ENCODE measurements around the gene SLC22A12.

SLC22A12 gene

DNA sequence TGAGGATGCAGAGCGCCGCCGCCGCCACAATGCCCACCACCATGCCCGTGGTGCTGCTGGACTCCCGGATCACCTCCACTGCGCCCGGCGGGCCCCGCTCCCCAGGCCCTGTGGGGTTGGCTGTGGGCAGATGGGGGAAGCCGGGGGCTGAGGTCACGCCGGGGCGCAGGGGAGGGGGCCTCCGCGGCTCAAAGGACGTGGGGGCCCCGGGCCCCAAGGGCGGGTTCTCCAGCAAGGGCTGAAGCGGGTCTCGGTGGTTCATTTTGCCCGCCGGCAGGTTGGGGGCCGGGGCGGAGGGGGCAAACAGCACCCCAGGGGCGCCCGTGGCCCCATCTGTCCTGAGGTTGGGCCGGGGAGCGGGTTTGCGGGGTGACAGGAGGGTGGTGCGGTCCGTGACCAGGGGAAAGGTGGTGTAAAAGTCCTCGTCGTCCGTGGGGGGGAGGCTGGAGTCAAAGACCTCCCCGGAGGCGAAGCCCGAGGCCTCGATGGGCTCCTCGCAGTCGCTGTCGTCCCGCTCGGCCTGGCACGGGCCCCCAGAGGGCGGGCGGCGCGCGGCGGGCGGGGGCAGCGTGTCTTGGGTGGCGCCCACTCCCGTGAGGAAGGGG lies 16.5 kb downstream of the SLC22A12 start:
- DNase-seq (ENCODE audit: low read depth) = no peak
- TF ChIP-seq, protein P1, sequence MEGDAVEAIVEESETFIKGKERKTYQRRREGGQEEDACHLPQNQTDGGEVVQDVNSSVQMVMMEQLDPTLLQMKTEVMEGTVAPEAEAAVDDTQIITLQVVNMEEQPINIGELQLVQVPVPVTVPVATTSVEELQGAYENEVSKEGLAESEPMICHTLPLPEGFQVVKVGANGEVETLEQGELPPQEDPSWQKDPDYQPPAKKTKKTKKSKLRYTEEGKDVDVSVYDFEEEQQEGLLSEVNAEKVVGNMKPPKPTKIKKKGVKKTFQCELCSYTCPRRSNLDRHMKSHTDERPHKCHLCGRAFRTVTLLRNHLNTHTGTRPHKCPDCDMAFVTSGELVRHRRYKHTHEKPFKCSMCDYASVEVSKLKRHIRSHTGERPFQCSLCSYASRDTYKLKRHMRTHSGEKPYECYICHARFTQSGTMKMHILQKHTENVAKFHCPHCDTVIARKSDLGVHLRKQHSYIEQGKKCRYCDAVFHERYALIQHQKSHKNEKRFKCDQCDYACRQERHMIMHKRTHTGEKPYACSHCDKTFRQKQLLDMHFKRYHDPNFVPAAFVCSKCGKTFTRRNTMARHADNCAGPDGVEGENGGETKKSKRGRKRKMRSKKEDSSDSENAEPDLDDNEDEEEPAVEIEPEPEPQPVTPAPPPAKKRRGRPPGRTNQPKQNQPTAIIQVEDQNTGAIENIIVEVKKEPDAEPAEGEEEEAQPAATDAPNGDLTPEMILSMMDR (conservative IDR thresholded peaks at IDR 0.05; ENCODE audit: low read length) = no peak
- no peak overlapping the region for H3K4me3 ChIP-seq (ENCODE audit: low read length)

DNA sequence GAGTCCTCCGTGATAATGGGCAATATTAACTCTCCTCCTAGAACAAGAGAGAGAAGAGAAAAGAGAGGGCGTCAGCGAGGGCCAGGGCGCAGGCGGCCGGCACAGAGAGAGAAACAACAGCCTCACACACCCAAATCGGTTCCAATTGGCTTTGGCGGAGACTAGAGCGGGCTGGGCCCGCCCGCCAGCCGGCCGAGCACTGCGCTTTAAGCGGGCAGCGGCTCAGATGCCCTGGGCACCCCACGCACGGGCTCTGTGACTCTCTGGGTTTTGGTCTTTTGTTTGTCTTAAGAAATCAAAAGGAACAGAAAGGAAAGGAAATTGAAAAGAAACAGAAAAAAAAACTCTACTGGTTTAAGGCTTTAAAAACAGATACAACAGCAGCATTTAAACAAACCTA lies 17.0 kb downstream of the SLC22A12 start:
- peak; percentile 28 for DNase-seq (ENCODE audit: low read depth)
- TF ChIP-seq, protein P1 (conservative IDR thresholded peaks at IDR 0.05; ENCODE audit: low read length) = no peak
- peak overlapping the region; percentile 26 for H3K4me3 ChIP-seq (ENCODE audit: low read length)

DNA sequence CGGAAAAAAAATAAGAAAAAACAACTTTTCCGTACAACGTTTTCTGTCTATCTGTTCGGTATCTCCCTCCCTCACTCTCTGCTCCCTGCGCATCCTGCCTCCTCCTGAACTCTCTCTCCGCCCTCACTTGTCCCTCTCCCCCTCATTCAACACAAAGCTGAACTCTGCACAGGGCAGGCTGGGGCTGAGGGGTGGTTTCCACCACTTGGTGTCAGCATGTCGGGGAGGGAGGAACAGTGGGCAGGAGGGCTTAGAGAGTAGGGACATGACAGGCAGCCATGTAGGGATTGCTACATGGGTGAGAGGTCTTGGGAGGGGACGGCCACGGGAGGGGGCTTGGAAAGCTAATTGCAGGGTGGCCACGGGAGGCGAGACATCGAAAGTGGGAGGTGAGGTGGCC lies 17.6 kb downstream of the SLC22A12 start:
- TF ChIP-seq, protein P1 (conservative IDR thresholded peaks at IDR 0.05; ENCODE audit: low read length) = no peak
- no peak overlapping the region for H3K4me3 ChIP-seq (ENCODE audit: low read length)
- DNase-seq (ENCODE audit: low read depth) = no peak

DNA sequence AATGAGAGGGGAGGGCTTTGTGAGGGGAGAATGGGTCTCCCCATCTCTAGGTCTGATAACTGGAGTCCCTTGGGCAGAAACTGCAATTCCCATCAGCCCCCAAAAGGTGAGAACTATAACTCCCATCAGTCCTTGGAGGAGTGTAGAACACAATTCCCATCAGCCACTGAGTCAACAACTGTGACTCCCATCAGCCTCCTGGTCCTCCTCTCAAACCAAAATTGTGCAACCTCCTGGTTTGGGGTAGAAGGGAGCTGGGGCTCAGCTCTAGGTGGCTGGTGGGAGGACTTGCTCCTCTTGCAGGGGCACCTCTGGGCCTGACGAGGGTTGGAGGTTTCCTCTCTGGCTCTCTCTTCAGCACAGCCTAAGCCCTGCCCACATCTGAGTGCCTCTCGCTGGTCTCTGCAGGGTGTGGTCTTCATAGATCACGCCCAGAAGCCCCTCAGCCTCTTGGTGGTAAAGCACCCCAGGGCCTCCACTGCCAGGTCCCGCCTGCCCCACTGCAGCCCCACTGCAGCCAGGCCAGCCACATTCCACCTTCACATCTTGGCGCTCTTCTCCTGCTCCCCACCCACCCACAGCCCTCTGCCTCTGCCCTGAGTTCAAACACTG lies 18.5 kb downstream of the SLC22A12 start:
- TF ChIP-seq, protein P1 (conservative IDR thresholded peaks at IDR 0.05; ENCODE audit: low read length) = no peak
- no peak for DNase-seq (ENCODE audit: low read depth)
- no peak overlapping the region for H3K4me3 ChIP-seq (ENCODE audit: low read length)

DNA sequence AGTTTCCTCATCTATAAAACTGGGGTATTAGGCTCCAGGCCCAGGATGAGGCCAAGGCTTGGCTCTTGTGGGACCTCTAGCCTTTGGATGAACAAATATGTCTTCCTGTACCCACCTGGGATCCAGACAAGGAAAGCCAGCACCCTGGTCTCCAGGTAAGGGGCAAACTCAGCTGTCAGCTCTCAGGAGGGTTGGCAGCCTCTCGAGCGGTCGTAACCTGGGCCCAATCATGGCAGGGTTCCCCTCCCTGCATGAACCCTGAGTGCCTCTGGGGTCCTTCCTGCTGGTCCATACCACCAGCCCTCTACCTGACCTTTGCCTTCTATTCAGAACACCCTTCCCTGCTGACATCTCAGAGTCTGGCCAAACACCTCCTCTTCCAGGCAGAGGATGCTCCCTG lies 19.6 kb downstream of the SLC22A12 start:
- DNase-seq (ENCODE audit: low read depth) = no peak
- TF ChIP-seq, protein P1 (conservative IDR thresholded peaks at IDR 0.05; ENCODE audit: low read length) = no peak
- no peak overlapping the region for H3K4me3 ChIP-seq (ENCODE audit: low read length)

DNA sequence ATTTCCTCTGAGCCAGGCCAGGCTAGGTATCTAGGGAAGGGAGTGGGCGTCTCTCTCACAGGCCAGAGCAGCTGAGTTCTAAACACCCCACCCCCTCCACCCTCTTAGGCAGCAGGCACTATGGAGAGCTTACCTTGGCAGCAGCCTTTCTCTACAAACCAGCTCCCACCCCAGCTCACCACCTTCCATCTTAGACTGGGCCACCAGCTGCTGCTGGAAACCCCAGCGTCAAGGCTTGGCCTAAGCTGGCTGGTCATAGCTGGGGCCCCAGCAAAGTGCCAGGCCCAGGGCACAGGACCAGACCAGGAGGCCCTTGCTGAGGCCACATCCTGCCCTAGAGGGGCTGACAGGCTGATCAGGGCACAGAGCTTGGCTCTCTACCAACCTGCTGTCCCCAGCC lies 20.2 kb downstream of the SLC22A12 start:
- H3K4me3 ChIP-seq (ENCODE audit: low read length) = no peak overlapping the region
- no peak for DNase-seq (ENCODE audit: low read depth)
- TF ChIP-seq, protein P1 (conservative IDR thresholded peaks at IDR 0.05; ENCODE audit: low read length) = no peak

All from AG10803 (cell line).